ENCODE measurements around the gene LIPE.

LIPE gene

DNA sequence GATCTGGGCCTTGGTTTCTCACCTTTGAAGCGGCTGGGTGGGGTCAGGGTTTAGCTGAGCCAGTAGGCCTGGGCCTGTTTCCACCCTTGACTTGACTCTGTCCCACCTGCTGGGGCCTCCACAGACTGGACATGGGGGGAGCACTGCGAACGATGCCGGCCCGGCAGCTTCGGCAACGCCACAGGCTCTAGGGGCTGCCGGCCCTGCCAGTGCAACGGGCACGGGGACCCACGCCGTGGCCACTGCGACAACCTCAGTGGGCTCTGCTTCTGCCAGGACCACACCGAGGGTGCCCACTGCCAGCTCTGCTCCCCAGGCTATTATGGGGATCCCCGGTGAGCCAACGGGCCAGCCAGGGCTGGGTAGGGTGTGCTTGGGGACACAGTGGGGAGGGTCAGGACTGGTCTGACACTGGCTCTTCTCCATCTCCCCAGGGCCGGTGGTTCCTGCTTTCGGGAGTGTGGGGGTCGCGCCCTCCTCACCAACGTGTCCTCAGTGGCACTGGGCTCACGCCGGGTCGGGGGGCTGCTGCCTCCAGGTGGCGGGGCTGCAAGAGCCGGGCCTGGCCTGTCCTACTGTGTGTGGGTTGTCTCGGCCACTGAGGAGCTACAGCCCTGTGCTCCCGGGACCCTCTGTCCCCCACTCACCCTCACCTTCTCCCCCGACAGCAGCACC is 73.7 kb downstream of the LIPE start:
- no peak for DNase-seq (ENCODE audit: low spot score)

DNA sequence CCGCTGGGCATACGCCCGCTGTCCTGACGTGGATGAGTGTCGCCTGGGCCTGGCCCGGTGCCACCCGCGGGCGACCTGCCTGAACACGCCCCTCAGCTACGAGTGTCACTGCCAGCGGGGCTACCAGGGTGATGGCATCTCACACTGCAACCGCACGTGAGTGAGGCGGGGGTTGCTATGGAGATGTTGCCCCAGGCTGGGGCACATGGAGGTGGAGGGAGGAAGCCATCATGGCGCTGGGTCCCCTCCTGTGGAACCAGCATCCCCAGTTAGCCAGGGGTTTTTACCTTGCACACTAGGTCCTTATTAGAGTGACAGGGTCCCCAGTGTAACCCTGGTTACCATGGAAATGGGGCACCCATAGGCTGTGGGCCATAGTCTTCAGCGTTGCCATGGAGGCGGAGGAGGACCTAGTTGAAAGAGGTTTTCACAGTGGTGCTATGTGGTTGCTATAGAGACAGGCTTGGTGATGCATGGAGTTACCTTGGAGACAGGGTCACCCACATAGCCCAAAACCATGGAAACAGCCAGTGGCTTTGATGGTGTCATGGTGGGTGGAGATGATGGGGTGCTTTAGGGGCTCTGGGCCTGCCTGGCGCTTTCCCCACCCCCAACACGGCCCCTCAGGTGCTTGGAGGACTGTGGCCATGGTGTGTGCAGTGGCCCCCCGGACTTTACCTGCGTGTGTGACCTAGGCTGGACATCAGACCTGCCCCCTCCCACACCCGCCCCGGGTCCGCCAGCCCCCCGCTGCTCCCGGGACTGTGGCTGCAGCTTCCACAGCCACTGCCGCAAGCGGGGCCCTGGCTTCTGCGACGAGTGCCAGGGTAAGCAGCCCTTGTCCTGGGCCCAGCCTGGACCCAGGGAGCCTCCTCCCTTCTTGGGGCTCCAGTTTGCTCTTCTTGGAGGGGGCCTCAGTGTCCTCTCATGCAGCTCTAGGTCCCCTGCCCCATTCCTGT is 74.6 kb downstream of the LIPE start:
- DNase-seq (ENCODE audit: low spot score) = no peak
